GM19455 (cell line): Measurements from ENCODE around the gene RSPH1.

Experiments
- ATAC-seq: cut with Tn5 transposase; IDR thresholded peaks from one replicate; pipeline ENCODE4 v1.9.1; 2021; ENCODE audit not compliant: unreplicated experiment

The RSPH1 gene

GRCh38 chr21:42513985-42514882, 18.2 kb upstream of the RSPH1 start:
- ATAC-seq: peak; percentile 61

GRCh38 chr21:42513151-42513984, 17.3 kb upstream of the RSPH1 start, which contains the start of gene SLC37A1:
Gene SLC37A1 (plus strand): TSS chr21:42513852. CDS start chr21:42518455, 4,603 bp downstream.
- peak; percentile 46 for ATAC-seq

GRCh38 chr21:42512346-42513034, 16.5 kb upstream of the RSPH1 start:
- ATAC-seq: no peak

DNA sequence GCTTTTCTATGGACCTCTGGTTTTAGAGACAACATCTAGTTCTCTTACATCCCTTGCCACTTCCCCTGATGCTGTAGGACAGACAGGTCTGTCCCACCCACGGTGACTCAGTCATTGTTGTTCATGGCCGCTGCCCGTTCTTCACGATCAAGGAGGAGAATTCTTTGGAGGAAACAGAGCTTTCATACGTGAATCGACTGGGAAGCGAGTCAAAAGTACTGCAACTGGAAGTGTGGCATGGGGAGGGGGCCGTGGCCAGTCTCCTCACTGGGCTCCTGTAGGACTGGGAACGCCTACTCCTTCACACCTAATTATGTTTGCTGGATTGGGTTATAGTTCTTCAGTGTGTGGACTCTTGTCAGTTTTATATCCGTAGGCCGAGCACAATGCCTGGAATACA, 13.2 kb upstream of the RSPH1 start:
- ATAC-seq: no peak

DNA sequence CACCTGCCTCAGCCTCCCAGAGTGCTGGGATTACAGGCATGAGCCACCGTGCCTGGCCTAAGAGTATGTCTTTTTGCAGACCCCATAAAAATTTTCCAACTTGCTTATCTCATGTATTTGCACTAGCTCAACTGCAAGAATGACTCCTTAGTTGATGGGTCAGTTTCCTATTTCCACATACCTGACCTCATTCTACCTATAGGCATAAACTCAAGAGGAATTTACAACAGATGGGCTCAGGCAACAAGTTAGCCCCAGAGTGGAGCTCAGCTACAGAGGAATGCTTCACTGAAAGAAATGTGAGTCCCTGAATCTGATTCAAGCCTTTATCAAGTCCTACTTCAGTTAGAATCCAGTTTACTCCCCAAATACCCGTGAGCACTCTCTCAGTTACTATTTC, 12.3 kb upstream of the RSPH1 start:
- no peak for ATAC-seq

- ATAC-seq: no peak
Measured at GRCh38 chr21:42507418-42507817, 11.4 kb upstream of the RSPH1 start.

DNA sequence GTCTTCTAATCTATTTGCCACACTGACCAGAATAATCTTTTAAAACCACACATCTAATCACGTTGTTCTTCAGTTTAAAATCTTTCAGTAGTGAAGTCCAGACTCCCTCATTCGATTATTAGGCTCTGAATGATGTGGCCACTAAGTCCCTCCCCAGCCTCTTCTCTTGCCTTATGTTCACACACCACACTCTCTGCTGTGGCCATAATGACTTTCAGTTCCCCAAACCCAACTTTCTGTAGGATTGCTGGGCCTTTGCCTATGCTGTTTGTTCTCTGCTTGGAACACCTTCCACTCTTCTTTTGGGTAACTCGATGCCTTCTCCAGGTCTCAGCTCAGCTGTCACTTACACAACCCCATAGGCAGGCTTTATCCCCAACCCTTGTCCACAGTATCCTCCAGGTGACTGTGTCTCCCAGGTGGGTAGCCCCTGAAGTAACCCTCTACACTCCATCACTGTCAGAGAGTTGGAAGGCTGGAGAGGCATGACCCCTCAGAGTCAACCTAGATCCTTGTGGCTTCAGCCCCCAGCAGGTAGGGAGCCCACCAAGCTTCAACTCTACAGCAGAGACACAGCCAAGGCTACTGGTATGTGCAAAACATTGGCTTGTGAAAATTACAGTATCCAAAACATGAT, 9.2 kb upstream of the RSPH1 start:
- peak; percentile 81 for ATAC-seq

DNA sequence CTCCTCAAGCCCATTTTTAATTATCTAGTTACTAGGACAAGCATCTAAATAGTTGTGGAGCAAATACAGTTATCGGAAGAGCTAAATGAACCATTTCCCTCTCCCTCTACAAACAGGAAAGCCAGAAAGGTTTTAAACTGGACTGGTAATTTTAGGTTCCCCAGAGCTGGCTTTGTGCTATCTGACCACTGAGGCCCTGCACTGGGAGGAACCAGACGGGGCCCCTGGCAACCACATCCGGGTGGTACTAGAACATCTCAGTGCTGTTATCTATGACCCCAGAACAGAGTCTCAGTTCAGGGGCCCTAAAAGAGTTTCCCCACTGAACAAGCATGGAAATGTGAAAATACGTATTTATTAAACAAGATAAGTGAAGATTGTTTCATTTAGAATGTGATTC, 7.7 kb upstream of the RSPH1 start:
- ATAC-seq: no peak

GRCh38 chr21:42500736-42501135, 4.7 kb upstream of the RSPH1 start:
- ATAC-seq: no peak

GRCh38 chr21:42500225-42500624, 4.2 kb upstream of the RSPH1 start:
- no peak for ATAC-seq

DNA sequence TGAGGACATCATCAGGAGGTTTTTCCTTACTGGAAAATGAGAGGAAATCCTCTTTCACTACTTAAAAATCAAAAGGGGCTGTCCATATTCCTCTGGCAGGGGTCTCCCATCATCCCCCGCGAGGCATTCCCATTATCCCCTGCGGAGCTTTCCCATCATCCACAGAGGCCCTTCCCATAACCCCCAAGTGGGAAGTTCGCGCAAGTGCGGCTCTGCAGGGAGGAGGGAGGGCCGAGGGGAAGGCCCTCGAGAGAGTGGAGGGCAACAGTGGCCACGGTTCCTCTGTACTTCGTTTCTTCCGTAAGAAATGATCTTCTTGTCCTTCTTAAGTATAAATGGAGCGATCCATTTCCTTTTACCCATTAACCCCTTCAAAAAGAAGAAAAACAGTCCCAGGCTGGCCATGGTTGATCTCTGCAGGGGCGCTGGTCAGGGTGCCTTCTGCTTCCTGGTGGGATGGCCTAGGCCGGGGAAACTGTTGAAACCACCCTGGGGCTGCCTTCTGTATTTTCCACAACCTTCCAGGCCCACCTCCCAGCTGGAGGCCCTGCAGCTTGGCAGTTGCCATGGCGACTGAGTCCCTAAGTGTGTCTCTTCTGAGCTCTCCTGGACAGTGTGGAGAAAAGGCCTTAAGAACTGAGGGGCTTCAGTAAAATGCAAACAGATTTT, 3.6 kb upstream of the RSPH1 start:
- ATAC-seq: no peak

DNA sequence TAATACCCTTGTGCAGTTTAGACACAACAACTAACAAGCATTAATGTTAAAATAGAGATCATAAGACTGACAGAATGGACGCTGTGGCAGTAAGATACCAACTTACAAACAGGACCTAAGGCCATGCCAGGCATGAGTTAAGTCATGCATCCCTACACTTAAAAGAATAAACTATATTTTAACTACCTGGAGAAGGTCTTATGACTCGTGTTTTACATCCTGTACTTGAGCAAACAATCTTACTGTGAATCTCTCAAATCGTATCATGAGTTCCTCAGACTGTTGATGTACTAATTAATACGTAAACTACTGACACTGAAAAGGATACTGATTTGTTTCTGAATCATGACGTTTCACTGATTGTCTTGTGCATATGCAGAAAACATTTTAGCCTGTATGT, 2.0 kb upstream of the RSPH1 start:
- no peak for ATAC-seq

GRCh38 chr21:42496839-42497202, 797 bp upstream of the RSPH1 start:
- ATAC-seq: no peak

- peak; percentile 11 for ATAC-seq
Measured at GRCh38 chr21:42495765-42496119, 282 bp downstream of the RSPH1 start.

GRCh38 chr21:42495027-42495426, 997 bp downstream of the RSPH1 start:
- no peak for ATAC-seq

- ATAC-seq: no peak
Measured at GRCh38 chr21:42493109-42494060, 2.6 kb downstream of the RSPH1 start.

DNA sequence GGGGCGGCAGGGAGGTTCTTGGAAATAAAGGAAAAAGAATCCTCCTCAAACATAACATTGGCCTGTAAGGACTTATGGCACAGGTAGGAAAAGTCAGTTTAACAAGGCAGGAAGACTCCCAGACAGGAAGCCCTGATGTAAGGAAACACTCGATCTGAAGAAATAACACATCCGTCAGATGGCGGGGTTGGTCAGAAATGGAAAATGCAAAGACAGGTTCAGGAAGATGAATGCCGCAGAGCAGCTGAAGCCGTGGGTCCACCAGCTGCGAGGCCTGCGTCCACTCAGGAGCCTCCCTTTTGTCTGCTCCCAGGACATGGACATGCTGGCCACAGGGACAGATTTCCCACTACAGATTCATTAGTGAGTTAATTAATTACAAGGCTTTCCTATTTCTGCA, 3.8 kb downstream of the RSPH1 start:
- ATAC-seq: no peak

DNA sequence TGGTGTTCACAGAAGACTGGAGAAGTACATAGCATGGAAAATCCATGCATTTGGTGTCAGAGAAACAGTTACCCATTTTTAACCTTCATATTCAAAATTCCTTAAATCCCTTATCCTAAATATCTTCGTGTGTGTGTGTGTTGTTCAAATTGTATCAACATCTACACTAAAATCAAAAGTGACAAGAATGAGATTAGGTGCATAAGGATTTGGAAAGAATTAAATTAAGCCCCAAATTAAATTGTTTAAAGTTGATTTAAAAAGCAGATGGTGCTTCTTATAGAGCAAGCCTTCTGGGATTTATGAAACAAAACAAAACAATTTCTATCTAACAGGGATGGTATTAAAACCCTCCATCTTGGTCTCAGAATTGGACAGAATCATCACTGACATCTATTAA, 4.7 kb downstream of the RSPH1 start:
- ATAC-seq: no peak

DNA sequence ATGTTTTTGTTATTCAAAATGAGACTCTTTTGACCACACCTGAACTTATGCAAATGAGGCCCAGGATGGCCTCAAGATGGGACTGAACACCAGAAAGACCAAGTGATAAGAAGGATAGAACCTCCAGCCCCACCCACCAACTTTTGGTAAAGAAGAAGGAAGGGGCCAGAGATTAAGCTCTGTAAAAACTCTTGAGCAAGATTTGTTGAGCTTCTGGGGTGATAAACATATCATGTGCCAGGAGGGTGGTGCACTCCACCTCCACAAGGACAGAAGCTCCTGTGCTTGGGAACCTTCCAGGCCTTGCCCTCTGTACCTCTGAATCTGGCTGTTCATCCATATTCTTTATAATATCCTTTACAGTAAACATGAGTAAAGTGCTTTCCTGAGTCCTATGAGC, 5.3 kb downstream of the RSPH1 start:
- no peak for ATAC-seq
